HT1080 (cell line): ENCODE measurements around the gene KRT71. TPM values are rescaled to one million over a fixed set of nuclear protein-coding genes. Genes with fewer than 3 reads are reported as not detected.
"Not testable (repeated sequence)": the region's sequence is repeated elsewhere in the genome, so short reads cannot be mapped to it uniquely, and the experiment has no call there.

Source experiments
- DNase-seq: peaks from one replicate; pipeline ENCODE4 v3.0.0-alpha.2; 2015; ENCODE audit warnings: low read depth
- polyA plus RNA-seq, 2 experiments: library from polyadenylated mRNA; depleted of rRNA; stranded (reverse); fragments of >200 nt; gene quantifications; 2 replicates each; pipeline ENCODE4 v1.2.3, GENCODE V29; 2015
- total RNA-seq: library from RNA; depleted of rRNA; stranded (reverse); fragments of >200 nt; shearing (Covaris generic); gene quantifications from 2 replicates; pipeline ENCODE4 v1.2.3, GENCODE V29; 2014; rRNA removed

KRT71 gene
- not detected in 2 replicates for total RNA-seq
- not detected in 2 replicates for polyA plus RNA-seq (2015; cell fraction: cytosol; rRNA removed)
- polyA plus RNA-seq (2015; cell fraction: nucleus; rRNA removed), result not detected in 2 replicates

DNA sequence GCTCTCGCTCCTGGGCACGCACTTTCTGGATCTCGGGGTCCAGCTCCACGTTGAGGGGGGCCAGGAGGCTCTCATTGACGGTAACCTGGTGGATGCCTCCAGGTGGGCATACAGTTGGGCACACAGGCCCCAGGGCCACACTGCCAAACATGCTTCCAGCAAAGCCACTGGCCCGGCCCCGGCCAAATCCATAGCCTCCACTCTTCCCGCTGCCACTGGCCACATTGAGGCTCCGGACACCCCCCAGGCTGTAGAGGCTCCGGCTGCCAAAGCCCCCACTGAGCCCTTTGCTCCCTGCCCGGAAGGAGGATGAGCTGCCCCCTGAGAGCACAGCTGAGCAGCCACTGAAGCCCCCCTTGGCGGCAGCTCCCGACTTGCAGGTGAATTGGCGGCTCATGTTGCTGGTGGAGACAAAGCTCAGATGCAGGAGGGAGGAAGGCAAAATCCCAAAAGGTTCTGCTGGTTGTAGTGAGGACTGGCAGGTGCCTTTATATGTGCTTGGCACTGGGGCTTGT is at the start of gene KRT71:
Gene KRT71 (minus strand): TSS at position 465 of the 515 bp plus-strand sequence. CDS start 68 bp downstream, at position 397.
- no peak for DNase-seq

DNA sequence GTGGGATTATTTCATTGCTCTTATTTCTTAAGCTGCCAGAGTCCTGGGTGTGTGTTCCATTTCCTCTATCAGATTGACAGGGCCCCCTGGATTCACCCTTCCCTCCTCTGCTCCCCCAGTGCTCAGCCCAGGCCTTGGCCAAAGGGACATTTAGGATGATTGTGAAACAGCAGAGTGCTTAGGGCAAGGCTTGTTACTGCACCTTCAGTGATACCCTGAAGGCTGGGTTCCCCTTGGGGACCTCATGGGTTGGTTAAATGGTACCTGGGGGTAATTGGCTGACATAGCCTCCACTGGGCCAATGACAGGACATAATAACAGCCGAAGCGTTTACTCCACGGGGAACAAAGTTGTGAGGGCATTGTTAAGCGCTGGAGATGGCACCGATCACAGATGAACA is 49.6 kb upstream of the KRT71 start:
- DNase-seq, result no peak

DNA sequence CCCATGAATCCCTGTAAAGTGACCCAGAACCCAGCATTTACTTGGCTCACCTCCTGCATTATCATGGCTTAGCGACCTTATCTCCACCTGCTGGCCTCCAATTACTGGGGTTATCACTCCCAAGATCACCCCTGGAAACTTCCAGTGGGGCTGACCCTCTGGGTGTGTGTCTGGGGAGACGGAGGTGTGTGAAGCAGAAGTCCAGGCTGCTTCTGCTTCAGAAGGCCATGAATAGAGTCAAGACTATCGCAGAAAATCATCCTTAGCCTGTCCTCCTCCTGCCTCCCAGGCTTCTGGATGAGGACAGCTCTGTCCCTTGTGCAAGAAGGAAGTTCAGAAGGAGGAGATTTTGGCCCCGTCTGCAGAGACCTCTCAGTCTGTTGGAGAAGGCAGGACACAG is 48.7 kb upstream of the KRT71 start:
- no peak for DNase-seq

DNA sequence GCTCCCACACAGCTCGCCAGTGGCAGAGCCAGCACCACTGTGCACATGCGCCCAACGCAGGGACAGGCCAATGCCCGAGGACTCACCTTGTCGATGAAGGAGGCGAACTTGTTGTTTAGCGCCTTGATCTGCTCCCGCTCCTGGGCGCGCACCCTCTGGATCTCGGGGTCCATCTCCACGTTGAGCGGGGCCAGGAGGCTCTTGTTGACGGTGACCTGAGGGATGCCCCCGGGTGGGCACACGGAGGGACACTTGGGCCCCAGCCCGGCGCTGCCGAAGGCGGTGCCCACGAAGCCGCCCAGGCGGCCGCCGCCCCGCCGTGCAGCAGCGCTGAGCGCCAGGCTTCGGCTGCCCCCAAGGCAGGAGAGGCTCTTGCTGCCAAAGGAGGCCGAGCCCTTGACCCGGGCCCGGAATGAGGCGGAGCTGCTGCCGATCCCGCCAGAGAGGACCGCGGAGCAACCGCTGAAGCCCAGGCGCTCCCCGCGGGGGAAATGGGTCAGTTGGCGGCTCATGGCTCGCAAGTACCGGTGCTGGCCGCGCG is 48.1 kb upstream of the KRT71 start, which contains the start of gene KRT72:
Gene KRT72 (minus strand): TSS at position 523 of the 541 bp plus-strand sequence. CDS start 11 bp downstream, at position 512.
- DNase-seq, result no peak

DNA sequence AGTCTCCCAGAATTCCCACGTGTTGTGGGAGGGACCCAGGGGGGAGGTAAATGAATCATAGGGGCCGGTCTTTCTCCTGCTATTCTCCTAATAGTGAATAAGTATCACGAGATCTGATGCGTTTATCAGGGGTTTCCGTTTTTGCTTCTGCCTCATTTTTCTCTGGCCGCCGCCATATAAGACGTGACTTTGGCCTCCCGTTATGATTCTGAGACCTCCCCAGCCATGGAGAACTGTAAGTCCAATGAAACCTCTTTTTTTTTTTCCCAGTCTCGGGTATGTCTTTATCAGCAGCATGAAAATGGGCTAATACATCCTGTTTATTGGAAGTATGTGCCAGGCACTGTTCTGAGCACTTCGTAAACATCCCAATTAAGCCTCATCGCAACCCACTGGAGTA is 47.5 kb upstream of the KRT71 start:
- DNase-seq, result no peak

DNA sequence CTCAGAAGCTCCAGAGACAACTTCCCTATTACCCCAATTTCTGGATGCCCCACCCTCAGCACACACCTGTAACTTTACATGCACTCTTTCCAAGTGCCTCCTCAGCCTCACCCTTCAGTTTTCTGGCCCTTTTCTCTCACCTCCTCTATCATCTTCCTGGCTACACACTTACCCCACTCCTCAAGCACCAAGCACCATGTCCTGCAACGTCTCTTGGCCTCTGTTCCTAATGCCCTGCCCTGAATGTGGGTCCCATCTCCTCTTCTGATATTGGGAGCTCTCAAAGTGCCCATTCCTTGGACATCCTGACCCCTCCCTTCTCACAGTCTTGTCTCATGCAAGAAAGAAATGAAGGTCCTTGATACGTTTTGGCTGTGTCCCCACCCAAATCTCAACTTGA is 47.1 kb upstream of the KRT71 start:
- DNase-seq, result no peak

DNA sequence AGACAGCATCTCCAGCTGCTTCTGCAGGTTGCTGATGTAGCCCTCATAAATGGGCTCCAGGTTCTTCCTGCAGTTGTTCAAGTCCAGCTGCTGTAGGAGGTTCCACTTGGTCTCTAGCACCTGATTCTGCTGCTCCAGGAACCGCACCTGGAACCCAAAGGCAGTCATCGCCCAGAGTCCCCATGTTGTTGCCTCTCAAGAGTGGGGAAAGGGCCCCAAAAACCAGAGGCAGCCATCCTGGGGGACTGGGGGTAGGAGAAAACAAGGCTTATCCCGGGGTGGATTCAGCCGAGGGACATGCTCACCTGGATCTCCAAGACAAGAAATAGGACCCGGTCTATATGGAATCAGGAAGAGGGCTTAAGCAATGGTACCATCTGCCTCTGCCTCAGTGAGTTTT is 46.0 kb upstream of the KRT71 start:
- no peak for DNase-seq

DNA sequence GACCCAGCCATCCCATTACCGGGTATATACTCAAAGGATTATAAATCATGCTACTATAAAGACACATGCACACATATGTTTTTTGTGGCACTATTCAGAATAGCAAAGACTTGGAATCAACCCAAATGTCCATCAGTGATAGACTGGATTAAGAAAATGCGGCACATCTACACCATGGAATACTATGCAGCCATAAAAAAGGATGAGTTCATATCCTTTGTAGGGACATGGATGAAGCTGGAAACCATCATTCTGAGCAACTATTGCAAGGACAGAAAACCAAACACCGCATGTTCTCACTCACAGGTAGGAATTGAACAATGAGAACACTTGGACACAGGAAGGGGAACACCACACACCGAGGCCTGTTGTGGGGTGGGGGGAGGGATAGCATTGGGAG is 41.3 kb upstream of the KRT71 start:
- DNase-seq, result not testable (repeated sequence)

DNA sequence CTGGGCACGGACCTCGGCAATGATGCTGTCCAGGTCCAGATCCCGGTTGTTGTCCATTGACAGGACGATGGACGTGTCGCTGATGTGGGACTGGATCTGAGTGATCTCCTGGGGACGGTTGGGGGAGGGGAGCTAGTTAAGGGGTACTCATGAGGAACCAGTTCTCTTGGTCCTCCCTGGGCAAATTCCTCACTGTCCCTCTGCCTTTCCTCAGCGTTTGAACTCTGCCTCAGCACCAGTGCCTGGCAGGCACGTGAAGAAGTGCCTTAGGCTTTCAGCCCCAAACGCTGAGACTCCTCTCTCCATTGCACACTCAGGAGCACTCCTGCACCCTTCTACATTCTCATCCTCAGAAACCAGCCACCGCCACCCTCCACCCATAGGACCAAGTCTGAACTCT is 38.6 kb upstream of the KRT71 start:
- DNase-seq, result no peak

DNA sequence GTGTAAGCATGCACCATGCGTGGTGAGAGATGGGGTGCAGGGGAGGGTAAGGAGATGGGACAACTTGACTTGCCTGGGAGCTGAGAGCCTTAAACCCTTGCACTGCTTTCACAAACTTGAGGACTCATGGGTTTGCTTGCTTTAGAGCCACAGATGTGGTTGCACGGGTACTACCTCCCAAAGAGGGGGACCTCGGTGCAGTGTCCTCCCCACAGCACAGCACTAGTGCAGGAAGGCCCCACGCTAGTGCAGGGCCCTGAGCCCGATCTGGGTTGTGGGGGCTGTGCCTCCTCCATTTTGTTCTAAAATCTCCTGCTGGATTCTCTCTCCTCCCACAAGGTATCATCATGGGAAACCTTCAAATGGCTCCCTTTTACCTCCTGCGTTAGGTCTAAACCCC is 37.1 kb upstream of the KRT71 start:
- DNase-seq, result no peak

DNA sequence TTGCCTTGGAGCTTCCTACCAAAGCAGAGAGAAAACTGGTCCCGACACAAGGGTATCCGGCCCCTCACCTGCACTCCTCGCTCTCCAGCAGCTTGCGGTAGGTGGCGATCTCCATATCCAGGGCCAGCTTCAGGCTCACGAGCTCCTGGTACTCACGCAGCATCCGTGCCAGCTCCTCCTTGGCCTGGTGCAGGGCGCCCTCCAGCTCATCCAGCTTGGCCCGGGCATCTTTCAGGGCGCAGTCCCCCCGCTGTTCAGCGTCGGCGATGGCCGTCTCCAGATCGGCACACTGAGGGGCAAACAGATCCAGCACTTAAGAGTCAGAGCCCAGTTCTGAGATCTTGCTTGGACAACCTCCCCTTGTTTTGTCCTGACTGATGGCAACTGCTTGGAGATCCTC is 34.6 kb upstream of the KRT71 start:
- no peak for DNase-seq

DNA sequence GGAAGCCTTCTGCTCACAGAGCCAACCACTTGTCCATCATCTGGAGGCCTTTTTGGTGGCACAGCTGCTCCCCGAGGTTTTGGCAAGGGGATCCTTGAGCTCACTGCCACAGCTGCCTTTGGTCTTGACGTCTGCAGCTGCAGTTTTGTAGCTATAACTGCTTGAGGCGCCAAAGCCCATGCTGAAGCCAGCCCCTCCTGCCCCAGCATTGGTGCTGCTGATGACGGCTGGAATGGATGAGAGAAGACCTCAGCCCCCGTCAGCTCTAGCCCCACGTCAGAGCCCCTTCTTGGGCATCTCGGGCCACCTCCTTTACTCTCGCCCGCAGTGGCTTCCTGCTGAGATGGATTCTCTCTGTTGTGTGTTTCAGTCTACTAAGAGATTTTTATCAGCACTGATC is 33.0 kb upstream of the KRT71 start:
- no peak for DNase-seq

DNA sequence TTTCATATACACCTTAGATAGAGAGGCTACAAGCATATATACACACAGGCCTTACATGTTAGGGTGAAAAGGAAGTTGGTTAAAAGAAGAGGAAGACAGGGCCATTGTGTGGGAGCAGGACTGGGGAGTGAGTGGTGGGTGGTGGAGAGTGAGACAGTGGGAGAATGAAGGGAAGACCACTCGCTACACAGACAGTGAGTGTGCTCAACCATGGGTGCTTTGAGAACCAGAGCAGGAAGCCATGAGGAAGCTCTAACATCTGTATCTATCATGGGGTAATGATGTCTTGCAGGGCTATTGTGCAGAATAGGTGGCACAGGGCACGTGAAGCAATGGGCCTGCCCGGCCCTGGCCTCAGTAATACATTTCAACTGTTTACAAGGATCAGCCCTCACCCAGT is 32.1 kb upstream of the KRT71 start:
- DNase-seq, result no peak

DNA sequence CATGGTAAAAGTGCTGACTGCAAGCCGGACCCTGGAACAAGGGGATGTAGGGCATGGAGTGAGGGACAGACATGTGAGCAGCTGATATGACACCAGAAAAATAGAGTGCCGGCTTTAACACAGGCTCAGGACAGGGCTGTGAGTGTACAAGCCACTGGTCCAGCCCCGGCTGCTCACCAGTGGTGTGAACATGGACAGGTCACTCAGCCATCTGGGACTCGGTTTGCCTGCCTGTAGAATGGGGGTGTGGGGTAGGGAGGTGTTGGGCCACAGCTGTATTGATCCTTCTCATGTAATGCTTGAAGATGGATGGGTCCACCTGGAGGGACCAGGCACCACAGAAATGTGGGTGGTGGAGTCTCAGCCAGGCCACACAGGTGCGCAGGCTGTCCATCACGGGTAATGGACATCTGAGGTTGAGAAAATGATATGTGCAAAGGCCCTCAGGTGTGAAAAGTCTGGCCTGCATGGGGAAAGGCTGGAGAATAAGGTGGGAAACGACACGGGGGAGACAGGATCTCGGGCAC is 31.3 kb upstream of the KRT71 start:
- no peak for DNase-seq

DNA sequence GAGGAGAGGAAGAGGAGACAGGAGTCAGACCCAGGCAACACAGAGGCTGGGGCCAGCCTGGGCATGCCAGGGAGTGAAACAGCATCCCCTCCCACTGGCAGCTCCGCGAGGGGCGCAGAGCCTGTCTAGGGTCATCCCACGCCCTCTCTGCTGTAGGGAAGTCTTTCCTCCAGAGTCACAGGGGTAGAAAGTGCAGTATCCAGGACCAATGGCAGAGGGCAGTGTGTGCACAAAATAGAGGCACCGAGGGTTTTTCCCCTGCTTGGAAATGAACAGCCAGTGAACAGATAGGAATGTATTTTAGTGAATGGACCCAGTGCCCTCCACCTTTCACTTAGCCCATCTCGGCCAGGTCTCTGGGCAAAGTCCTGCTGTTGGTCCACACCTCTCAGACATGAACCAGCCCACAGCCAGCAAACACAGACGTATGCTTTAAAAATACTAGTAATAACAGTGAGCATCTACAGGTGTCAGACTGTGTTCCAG is 30.1 kb upstream of the KRT71 start:
- peak; percentile 56 for DNase-seq

DNA sequence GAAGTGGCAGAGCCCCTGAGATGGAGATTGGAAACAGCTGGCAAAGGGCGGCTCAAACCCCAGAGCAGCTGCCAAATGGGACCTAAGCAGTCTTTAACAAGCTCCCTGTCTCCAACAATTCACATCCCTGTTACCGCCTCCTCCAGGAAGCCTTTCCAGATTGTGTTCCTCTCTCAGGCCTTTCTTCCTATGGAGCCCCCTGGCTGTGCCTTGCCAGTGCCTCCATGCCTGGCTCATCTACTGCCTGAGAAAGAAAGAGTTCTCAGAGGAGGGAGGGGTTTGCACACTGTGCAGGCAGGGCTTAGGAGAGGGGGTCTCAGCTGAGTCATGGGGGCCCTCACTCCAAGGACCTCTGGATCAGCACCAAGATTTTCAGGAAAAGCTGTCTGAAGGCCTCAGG is 29.5 kb upstream of the KRT71 start:
- DNase-seq, result no peak

DNA sequence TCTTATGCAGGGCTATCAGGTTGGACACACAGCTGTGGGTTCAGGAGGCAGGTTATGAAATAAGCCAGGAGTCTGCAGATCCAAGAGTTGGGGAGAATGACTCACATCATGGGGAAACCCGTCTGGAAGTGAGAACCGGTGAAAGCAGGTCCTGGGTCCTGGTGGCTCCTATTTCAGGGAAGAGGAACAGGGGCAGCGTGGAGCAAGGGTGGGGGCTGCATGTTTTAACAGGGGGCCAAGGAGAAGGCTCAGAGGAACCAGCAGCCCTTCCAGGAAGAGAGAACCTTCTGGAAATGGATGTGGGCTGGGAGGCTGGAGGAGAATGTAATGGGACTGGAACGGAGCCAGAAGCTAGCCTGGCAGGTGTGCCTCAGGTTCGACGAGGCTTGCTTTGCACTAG is 28.5 kb upstream of the KRT71 start:
- DNase-seq, result peak; percentile 6

DNA sequence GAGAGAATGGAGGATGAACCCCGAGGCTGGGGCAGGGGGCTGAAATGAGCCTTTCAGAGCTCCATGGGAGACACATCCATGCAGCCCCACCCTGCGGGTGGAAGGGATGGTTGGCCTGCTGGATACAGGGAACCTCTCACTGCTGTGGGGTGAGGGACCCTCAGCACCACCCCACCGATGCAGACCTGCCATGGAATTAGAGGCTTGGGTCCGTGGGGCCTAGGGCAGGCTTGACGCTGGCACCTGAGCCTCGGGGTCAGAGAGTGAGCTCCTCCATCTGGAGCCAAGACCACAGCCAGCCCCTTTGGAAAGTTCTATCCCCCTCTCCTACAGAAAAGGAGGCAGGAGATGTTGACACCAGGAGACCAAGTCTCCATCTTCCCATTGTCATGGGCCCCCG is 28.1 kb upstream of the KRT71 start:
- DNase-seq, result no peak

DNA sequence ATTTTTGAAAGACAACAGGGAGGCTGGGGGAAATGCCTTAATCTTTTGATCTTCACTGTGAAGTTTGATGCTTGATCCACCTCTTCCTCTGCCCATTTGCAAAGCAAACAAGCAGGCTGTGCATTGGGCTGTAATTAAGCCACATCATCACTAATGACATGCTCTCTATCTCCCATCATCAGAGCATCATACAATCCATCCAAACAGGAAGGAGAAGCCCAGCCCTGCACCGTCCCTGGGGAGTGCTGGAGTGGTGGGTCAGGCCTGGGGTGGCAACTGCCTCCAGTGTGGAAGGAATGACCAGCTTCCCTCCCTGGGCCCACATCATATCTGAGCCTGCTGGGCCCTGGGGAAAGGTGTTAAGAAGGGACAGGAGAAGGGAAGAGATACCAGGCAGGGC is 27.6 kb upstream of the KRT71 start:
- DNase-seq, result no peak

DNA sequence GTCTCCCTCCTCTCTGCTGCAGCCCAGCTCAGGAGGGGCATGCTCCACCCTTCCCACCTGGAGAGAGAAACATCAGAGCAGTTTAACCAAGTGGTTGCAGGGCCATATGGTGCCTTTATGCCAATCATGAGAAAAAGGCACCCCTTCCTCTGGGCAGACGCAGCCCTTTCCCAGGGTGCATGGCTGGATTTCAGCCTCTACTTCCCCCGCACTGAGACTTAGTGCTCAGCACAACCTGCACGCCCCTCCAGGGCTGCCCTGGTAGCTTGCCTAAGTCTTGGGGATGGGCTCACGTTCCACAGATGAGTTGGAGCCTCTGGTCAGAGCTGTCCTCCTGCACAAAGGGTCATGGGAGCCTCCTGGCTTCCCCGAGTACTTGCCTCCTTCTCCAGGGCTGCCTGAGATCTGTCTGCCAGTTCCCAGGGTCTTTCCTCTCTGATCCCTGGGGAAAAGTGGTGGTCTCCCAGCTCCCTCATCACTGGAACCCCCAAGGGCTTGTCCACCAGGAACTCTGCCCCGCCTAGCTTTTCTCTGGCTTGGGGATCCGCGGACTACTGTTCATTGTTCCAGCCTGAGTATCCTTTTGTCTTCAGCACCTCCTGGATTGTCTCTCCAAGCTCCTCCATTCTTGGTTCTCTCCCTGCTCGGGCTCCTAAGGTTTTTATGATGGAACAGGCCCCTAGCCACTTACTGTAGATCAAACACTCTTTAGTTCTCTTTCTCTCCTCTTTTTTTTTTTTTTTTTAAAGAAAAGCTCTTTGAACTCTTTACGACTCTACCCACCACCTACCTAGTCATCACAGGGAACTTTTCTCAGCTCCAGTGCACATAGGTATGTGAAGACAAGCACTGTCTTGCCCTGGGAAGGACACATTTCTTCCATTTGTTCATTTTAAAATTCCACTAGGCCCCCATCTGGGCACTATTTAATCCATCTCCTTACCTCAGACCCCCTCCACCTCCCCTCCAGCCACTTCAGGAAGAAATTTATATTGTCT is 26.8 kb upstream of the KRT71 start:
- DNase-seq, result no peak

DNA sequence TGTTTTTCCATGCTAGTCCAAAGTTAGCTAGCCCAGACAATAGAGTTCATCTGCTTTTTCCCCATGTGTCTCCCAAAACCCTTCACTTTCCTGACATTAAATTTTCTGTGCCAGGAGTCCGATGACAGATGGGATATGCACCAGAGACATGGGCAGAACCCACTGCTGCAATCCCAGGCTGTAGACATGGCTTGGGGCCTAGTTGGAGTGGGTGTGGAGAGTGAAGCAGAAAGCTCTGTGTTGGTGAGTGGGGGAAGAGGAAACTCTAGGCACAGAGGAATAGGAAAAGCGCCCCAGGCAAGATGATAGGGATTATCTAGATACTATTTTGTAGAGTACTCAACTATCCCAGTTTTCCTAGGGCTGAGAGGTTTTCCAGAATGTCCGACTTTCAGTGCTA is 25.5 kb upstream of the KRT71 start:
- DNase-seq, result no peak

DNA sequence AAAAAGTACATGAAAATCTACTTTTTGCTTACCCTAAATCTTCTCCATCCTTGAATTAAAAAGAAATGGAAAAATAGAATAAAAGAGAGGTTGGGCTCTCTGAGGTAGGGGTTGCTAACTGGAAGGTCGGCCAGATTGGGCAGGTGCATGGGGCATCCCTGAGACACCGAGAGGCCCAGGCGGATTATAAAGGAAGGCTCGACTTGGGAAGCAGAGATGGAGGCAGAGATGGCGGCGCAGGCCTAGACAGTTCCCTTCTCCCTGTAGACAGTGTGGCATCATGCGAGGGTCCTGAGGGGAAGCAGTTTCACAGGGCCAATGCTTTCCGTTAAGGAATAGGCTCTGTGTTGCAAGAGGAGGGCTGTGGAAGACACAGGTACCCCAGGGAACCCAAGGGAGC is 24.4 kb upstream of the KRT71 start:
- no peak for DNase-seq
